Left ventricle myocardium superior (tissue), 1 donor: ENCODE results near the gene CNP. TPM values are rescaled to one million over a fixed set of nuclear protein-coding genes. Genes with fewer than 3 reads are reported as not detected.
"Not testable (repeated sequence)": the region's sequence is repeated elsewhere in the genome, so short reads cannot be mapped to it uniquely, and the experiment has no call there.

Source experiments
- ATAC-seq: fragments of 200-7000 bp; cut with Tn5 transposase; one replicate; pipeline ENCODE4 v1.9.1; 2020; ENCODE audit warnings: mild to moderate bottlenecking, moderate library complexity
- DNase-seq: peaks from one replicate; pipeline ENCODE4 v3.0.0-alpha.2; 2020
- intact Hi-C: fragments of 100-400 bp; cut with micrococcal nuclease; formaldehyde crosslinking; loops from one replicate; pipeline ENCODE4 v1.11.0; 2022
- total RNA-seq: library from RNA; stranded (reverse); fragmentation: NEBNext Ultra II Directional; extraction: Animal tissue kit (Norgen Biotek cat#: 25700); gene quantifications from one replicate; pipeline ENCODE4 v1.2.1, GENCODE V29; 2021
- donor health status: DM: no; HTN: yes; CAD: no; lungs with severe emphysema.

CNP gene
- total RNA-seq, 1 donor from 2014 or later, result 28.6 TPM

GRCh38 chr17:42019509-42020404 is 53.2 kb downstream of the CNP start, which contains the start of gene NKIRAS2:
Gene NKIRAS2, plus strand, starts transcription at chr17:42020090. Its CDS starts 1,488 bp downstream, at chr17:42021578.
- intact Hi-C loops, result no loop called here
- DNase-seq (peak; percentile 96), ATAC-seq (peak; percentile 79)

- DNase-seq, ATAC-seq, intact Hi-C loops: not testable (repeated sequence)
Measured at GRCh38 chr17:42020845-42021244, 54.2 kb downstream of the CNP start.

GRCh38 chr17:42023524-42024349 is 57.1 kb downstream of the CNP start:
- DNase-seq (peak; percentile 55), ATAC-seq (no peak)
- intact Hi-C loops, result no loop called here

GRCh38 chr17:42025191-42025579 is 58.6 kb downstream of the CNP start:
- intact Hi-C loops, result no loop called here
- ATAC-seq (peak; percentile 5), DNase-seq (no peak)

GRCh38 chr17:42025936-42026335 is 59.3 kb downstream of the CNP start:
- intact Hi-C loops, result no loop called here
- ATAC-seq, result no peak
- DNase-seq, result no peak

- ATAC-seq, result no peak
- intact Hi-C loops, result no loop called here
- no peak for DNase-seq
Measured at GRCh38 chr17:42026857-42027589, 60.4 kb downstream of the CNP start.

Other genes starting within 250 kb of the CNP start
- not detected for gene HAP1, start 232.2 kb upstream of the CNP start, total RNA-seq
- 217 TPM for gene JUP, start 180.1 kb upstream of the CNP start, total RNA-seq
- 7.0 TPM for gene P3H4, start 154.8 kb upstream of the CNP start, total RNA-seq
- 10.2 TPM for gene FKBP10, start 153.8 kb upstream of the CNP start, total RNA-seq
- gene NT5C3B, start 130.6 kb upstream of the CNP start, total RNA-seq, result 19.3 TPM
- gene KLHL10, start 129.0 kb upstream of the CNP start, total RNA-seq, result 0.12 TPM
- 3.5 TPM for gene KLHL11, start 101.4 kb upstream of the CNP start, total RNA-seq
- gene ACLY, start 47.8 kb upstream of the CNP start, total RNA-seq, result 24.5 TPM
- gene ODAD4, start 36.2 kb upstream of the CNP start, total RNA-seq, result 0.52 TPM
- 76.6 TPM for gene DNAJC7, start 50.6 kb downstream of the CNP start, total RNA-seq
- 44.8 TPM for gene NKIRAS2, start 53.3 kb downstream of the CNP start, total RNA-seq
- gene C17orf113, start 83.8 kb downstream of the CNP start, total RNA-seq, result 0.52 TPM
- gene ZNF385C, start 131.7 kb downstream of the CNP start, total RNA-seq, result 0.20 TPM
- gene DHX58, start 145.9 kb downstream of the CNP start, total RNA-seq, result 3.8 TPM
- 26.1 TPM for gene KAT2A, start 154.6 kb downstream of the CNP start, total RNA-seq
- 0.12 TPM for gene HSPB9, start 156.0 kb downstream of the CNP start, total RNA-seq
- 47.1 TPM for gene RAB5C, start 188.2 kb downstream of the CNP start, total RNA-seq
- gene KCNH4, start 214.3 kb downstream of the CNP start, total RNA-seq, result 0.15 TPM
- not detected for gene HCRT, start 218.7 kb downstream of the CNP start, total RNA-seq
- 7.0 TPM for gene GHDC, start 227.7 kb downstream of the CNP start, total RNA-seq